ENCODE data around the gene LKAAEAR1. TPM values are rescaled to one million over a fixed set of nuclear protein-coding genes. Genes with fewer than 3 reads are reported as not detected.

Gene LKAAEAR1
- total and polyA plus RNA-seq, 2 of the 13 experiments (the other 11 are each of a cell fraction or from before 2014, with no cell fraction given), result not detected

DNA sequence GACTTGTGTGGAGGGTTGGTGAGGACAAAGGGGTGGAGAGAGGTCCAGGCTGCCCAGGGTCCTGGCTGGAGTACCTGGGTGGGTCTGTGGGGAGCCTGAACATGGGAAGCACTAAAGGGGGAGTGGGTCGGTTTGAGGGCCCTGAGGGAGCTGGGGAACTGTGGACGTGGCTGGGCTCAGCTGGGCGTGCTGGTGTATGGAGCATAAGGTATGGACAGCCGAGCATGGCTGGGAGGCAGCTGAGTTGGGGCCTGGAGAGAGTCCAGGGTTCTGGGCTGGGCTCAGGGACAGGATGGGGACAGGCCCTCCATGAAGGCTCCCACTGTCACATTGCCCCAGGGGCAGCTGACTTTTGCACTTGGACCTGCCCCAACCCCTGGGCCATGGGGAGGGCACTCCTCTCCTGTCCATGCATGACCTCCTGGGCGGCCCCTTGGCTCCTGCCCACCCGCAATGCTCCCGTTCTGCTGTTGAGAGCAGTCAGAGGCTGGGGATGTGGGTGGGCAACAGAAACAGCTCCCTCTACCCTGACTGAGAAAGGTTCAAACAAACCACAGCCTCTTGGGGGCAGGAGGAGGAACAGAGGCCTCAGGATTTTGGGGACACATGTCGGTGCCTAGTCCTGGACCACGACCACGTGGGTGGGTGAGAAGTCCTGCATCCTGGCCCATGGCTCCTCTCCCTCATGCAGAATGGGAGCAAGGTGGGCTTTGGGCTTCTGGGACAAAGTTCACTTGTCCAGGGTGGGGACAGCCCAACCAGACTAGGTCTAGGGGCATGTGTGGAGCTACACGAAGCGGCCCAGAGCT, 43.8 kb downstream of the LKAAEAR1 start (continued):
- TF ChIP-seq, protein P1, sequence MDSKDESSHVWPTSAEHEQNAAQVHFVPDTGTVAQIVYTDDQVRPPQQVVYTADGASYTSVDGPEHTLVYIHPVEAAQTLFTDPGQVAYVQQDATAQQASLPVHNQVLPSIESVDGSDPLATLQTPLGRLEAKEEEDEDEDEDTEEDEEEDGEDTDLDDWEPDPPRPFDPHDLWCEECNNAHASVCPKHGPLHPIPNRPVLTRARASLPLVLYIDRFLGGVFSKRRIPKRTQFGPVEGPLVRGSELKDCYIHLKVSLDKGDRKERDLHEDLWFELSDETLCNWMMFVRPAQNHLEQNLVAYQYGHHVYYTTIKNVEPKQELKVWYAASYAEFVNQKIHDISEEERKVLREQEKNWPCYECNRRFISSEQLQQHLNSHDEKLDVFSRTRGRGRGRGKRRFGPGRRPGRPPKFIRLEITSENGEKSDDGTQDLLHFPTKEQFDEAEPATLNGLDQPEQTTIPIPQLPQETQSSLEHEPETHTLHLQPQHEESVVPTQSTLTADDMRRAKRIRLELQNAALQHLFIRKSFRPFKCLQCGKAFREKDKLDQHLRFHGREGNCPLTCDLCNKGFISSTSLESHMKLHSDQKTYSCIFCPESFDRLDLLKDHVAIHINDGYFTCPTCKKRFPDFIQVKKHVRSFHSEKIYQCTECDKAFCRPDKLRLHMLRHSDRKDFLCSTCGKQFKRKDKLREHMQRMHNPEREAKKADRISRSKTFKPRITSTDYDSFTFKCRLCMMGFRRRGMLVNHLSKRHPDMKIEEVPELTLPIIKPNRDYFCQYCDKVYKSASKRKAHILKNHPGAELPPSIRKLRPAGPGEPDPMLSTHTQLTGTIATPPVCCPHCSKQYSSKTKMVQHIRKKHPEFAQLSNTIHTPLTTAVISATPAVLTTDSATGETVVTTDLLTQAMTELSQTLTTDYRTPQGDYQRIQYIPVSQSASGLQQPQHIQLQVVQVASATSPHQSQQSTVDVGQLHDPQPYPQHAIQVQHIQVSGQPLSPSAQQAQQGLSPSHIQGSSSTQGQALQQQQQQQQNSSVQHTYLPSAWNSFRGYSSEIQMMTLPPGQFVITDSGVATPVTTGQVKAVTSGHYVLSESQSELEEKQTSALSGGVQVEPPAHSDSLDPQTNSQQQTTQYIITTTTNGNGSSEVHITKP (CRISPR knock-in tag; IDR thresholded peaks at IDR 0.05; ENCODE audit: low read depth), result no peak
- TF ChIP-seq ZNF510 (CRISPR knock-in tag; IDR thresholded peaks at IDR 0.05; ENCODE audit: low read depth), result 0 out of 2 replicates have a peak, but pooled peaks have one; percentile 6
- TF ChIP-seq BORCS8-MEF2B (CRISPR knock-in tag; IDR thresholded peaks at IDR 0.05), result peak; percentile 44; the same call in 1 of the 2 replicates
- TF ChIP-seq SSRP1 (CRISPR knock-in tag; IDR thresholded peaks at IDR 0.05), result peak; percentile 12; the same call in 1 of the 2 replicates
- peak; percentile 16; the same call in 1 of the 2 replicates for TF ChIP-seq ZBTB38 (CRISPR knock-in tag; IDR thresholded peaks at IDR 0.05)
- TF ChIP-seq MEF2D (CRISPR knock-in tag; IDR thresholded peaks at IDR 0.05), result no peak; the same call in 1 of the 2 replicates
- 0 out of 2 replicates have a peak, but pooled peaks have one; percentile 19 for TF ChIP-seq ZNF367 (CRISPR knock-in tag; IDR thresholded peaks at IDR 0.05; ENCODE audit: borderline replicate concordance)
- TF ChIP-seq, protein P2, sequence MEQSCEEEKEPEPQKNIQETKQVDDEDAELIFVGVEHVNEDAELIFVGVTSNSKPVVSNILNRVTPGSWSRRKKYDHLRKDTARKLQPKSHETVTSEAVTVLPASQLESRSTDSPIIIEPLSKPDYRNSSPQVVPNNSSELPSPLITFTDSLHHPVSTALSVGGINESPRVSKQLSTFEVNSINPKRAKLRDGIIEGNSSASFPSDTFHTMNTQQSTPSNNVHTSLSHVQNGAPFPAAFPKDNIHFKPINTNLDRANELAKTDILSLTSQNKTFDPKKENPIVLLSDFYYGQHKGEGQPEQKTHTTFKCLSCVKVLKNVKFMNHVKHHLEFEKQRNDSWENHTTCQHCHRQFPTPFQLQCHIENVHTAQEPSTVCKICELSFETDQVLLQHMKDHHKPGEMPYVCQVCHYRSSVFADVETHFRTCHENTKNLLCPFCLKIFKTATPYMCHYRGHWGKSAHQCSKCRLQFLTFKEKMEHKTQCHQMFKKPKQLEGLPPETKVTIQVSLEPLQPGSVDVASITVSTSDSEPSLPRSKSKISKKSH (CRISPR knock-in tag; IDR thresholded peaks at IDR 0.05; ENCODE audit: borderline replicate concordance), result no peak
- no peak; a peak in 1 of 4 replicates for TF ChIP-seq KLF16 (CRISPR knock-in tag; IDR thresholded peaks at IDR 0.05)
- no peak for TF ChIP-seq SETDB1 (CRISPR knock-in tag; IDR thresholded peaks at IDR 0.05; ENCODE audit: borderline replicate concordance)
- peak; percentile 96; the same call in 1 of the 2 replicates for TF ChIP-seq AKAP8 (CRISPR knock-in tag; IDR thresholded peaks at IDR 0.05)
- TF ChIP-seq, protein P3, sequence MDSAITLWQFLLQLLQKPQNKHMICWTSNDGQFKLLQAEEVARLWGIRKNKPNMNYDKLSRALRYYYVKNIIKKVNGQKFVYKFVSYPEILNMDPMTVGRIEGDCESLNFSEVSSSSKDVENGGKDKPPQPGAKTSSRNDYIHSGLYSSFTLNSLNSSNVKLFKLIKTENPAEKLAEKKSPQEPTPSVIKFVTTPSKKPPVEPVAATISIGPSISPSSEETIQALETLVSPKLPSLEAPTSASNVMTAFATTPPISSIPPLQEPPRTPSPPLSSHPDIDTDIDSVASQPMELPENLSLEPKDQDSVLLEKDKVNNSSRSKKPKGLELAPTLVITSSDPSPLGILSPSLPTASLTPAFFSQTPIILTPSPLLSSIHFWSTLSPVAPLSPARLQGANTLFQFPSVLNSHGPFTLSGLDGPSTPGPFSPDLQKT (CRISPR knock-in tag; IDR thresholded peaks at IDR 0.05; ENCODE audit: borderline replicate concordance), result no peak
- no peak; the same call in 1 of the 2 replicates for TF ChIP-seq ZNF572 (CRISPR knock-in tag; IDR thresholded peaks at IDR 0.05)
- no peak for TF ChIP-seq ATAD3A (CRISPR knock-in tag; IDR thresholded peaks at IDR 0.05)
- TF ChIP-seq TRIM24 (CRISPR knock-in tag; IDR thresholded peaks at IDR 0.05), result no peak
- TF ChIP-seq, protein P4, sequence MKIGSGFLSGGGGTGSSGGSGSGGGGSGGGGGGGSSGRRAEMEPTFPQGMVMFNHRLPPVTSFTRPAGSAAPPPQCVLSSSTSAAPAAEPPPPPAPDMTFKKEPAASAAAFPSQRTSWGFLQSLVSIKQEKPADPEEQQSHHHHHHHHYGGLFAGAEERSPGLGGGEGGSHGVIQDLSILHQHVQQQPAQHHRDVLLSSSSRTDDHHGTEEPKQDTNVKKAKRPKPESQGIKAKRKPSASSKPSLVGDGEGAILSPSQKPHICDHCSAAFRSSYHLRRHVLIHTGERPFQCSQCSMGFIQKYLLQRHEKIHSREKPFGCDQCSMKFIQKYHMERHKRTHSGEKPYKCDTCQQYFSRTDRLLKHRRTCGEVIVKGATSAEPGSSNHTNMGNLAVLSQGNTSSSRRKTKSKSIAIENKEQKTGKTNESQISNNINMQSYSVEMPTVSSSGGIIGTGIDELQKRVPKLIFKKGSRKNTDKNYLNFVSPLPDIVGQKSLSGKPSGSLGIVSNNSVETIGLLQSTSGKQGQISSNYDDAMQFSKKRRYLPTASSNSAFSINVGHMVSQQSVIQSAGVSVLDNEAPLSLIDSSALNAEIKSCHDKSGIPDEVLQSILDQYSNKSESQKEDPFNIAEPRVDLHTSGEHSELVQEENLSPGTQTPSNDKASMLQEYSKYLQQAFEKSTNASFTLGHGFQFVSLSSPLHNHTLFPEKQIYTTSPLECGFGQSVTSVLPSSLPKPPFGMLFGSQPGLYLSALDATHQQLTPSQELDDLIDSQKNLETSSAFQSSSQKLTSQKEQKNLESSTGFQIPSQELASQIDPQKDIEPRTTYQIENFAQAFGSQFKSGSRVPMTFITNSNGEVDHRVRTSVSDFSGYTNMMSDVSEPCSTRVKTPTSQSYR (CRISPR knock-in tag; IDR thresholded peaks at IDR 0.05; ENCODE audit: borderline replicate concordance), result no peak
- TF ChIP-seq, protein P5, sequence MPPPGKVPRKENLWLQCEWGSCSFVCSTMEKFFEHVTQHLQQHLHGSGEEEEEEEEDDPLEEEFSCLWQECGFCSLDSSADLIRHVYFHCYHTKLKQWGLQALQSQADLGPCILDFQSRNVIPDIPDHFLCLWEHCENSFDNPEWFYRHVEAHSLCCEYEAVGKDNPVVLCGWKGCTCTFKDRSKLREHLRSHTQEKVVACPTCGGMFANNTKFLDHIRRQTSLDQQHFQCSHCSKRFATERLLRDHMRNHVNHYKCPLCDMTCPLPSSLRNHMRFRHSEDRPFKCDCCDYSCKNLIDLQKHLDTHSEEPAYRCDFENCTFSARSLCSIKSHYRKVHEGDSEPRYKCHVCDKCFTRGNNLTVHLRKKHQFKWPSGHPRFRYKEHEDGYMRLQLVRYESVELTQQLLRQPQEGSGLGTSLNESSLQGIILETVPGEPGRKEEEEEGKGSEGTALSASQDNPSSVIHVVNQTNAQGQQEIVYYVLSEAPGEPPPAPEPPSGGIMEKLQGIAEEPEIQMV (CRISPR knock-in tag; IDR thresholded peaks at IDR 0.05; ENCODE audit: low read depth), result peak; percentile 56; the same call in 1 of the 2 replicates

Data from HepG2 (cell line).